ENCODE measurements around the gene ZNF664. TPM values are rescaled to one million over a fixed set of nuclear protein-coding genes. Genes with fewer than 3 reads are reported as not detected.

Gene ZNF664
- total RNA-seq, 6 donors from 2014 or later: 49.1 to 112 (median 91.8) TPM

GRCh38 chr12:123966596-123966995 is 6.4 kb upstream of the ZNF664 start:
- H3K27ac ChIP-seq: no peak overlapping the region
- peaks cover 2 to 19% (median 11%) of the 10 kb centered on the region in 4 donors for H3K4me1 ChIP-seq
- peaks cover 0 to 5% (median 0%) of the 10 kb centered on the region in 4 donors for H3K36me3 ChIP-seq
- no peak for ATAC-seq (ENCODE audit: low FRiP score in 2 of 2)
- WGBS, 2 donors: 61 to 74% methylated on average over 3 of the region's 3 CpGs
- no peaks in the 10 kb centered on the region for H3K9me3 ChIP-seq
- no peak for DNase-seq
- no peaks in the 10 kb centered on the region for H3K27me3 ChIP-seq
- TF ChIP-seq EP300 (IDR thresholded peaks at IDR 0.05): no peak
- no peak for TF ChIP-seq POLR2AphosphoS5 (IDR thresholded peaks at IDR 0.05)
- no peak for TF ChIP-seq POLR2A (IDR thresholded peaks at IDR 0.05)
- no peak for TF ChIP-seq CTCF (IDR thresholded peaks at IDR 0.05)
- no peak overlapping the region for H3K4me3 ChIP-seq

GRCh38 chr12:123967121-123967586 is 5.9 kb upstream of the ZNF664 start:
- Histone ChIP-seq H3K27me3 (no peaks in the 10 kb centered on the region), H3K4me3 (no peak overlapping the region), H3K4me1 (peaks cover 4 to 19% (median 13%) of the 10 kb centered on the region in 4 donors), H3K27ac (no peak overlapping the region), H3K9me3 (no peaks in the 10 kb centered on the region), H3K36me3 (peaks cover 0 to 5% (median 0%) of the 10 kb centered on the region in 4 donors)
- no peak for ATAC-seq (ENCODE audit: low FRiP score in 2 of 2)
- TF ChIP-seq POLR2AphosphoS5 (IDR thresholded peaks at IDR 0.05): no peak
- TF ChIP-seq POLR2A (IDR thresholded peaks at IDR 0.05): no peak
- TF ChIP-seq CTCF (IDR thresholded peaks at IDR 0.05): no peak
- no peak for TF ChIP-seq EP300 (IDR thresholded peaks at IDR 0.05)
- no peak for DNase-seq
- 87 to 88% methylated on average over 8 of the region's 8 CpGs for WGBS, 2 donors

GRCh38 chr12:123971449-123971769 is 1.6 kb upstream of the ZNF664 start:
- H3K4me1 ChIP-seq: peaks cover 10 to 26% (median 19%) of the 10 kb centered on the region in 4 donors
- H3K4me3 ChIP-seq: peak overlapping the region; percentile 54 to 99 (median 88)
- no peak for TF ChIP-seq EP300 (IDR thresholded peaks at IDR 0.05)
- TF ChIP-seq POLR2A (IDR thresholded peaks at IDR 0.05): peak in 2 of 4 donors; percentile 10 to 11
- TF ChIP-seq POLR2AphosphoS5 (IDR thresholded peaks at IDR 0.05): no peak
- no peaks in the 10 kb centered on the region for H3K9me3 ChIP-seq
- DNase-seq (no peak), ATAC-seq (ENCODE audit: low FRiP score in 2 of 2) (no peak)
- peaks cover 0 to 8% (median 2%) of the 10 kb centered on the region in 4 donors for H3K36me3 ChIP-seq
- H3K27ac ChIP-seq: peak overlapping the region; percentile 87 to 98 (median 92)
- WGBS, 2 donors: 31 to 38% methylated on average over 10 of the region's 10 CpGs
- H3K27me3 ChIP-seq: no peaks in the 10 kb centered on the region

GRCh38 chr12:123971770-123972456 is 1.1 kb upstream of the ZNF664 start:
- peaks cover 10 to 23% (median 19%) of the 10 kb centered on the region in 4 donors for H3K4me1 ChIP-seq
- no peaks in the 10 kb centered on the region for H3K9me3 ChIP-seq
- peak overlapping the region; percentile 54 to 99 (median 88) for H3K4me3 ChIP-seq
- H3K36me3 ChIP-seq: peaks cover 0 to 12% (median 3%) of the 10 kb centered on the region in 4 donors
- peak overlapping the region; percentile 87 to 98 (median 92) for H3K27ac ChIP-seq
- no peaks in the 10 kb centered on the region for H3K27me3 ChIP-seq
- ATAC-seq (ENCODE audit: low FRiP score in 2 of 2): peak; percentile 8 to 20
- 0 to 1% methylated on average over 8 to 30 of the region's 55 CpGs for WGBS, 2 donors
- no peak for TF ChIP-seq POLR2A (IDR thresholded peaks at IDR 0.05)
- TF ChIP-seq CTCF (IDR thresholded peaks at IDR 0.05): no peak
- no peak for TF ChIP-seq POLR2AphosphoS5 (IDR thresholded peaks at IDR 0.05)
- no peak for TF ChIP-seq EP300 (IDR thresholded peaks at IDR 0.05)
- DNase-seq: peak in 1 of 2 donors; percentile 89

GRCh38 chr12:123973552-123974341 is 732 bp downstream of the ZNF664 start:
- Histone ChIP-seq H3K4me3 (peak overlapping the region; percentile 77 to 99 (median 89)), H3K4me1 (peaks cover 10 to 23% (median 19%) of the 10 kb centered on the region in 4 donors), H3K36me3 (peaks cover 0 to 12% (median 3%) of the 10 kb centered on the region in 4 donors), H3K9me3 (no peaks in the 10 kb centered on the region), H3K27me3 (no peaks in the 10 kb centered on the region), H3K27ac (peak overlapping the region; percentile 75 to 92 (median 87))
- 2 to 4% methylated on average over 29 to 64 of the region's 69 CpGs for WGBS, 2 donors
- ATAC-seq (ENCODE audit: low FRiP score in 2 of 2) (peak in 1 of 2 donors; percentile 7), DNase-seq (peak; percentile 48 to 90)
- TF ChIP-seq POLR2A (IDR thresholded peaks at IDR 0.05) (peak in 1 of 4 donors; percentile 3), EP300 (IDR thresholded peaks at IDR 0.05) (no peak)

All from upper lobe of left lung (tissue), 6 donors.